GM12891 (cell line): Measurements from ENCODE around the gene SLC25A39.

ENCODE experiments used
- POLR2A ChIP-seq: IDR thresholded peaks from 2 replicates; pipeline ENCODE4 v1.6.1; 2011; ENCODE audit warnings: low read depth, low read length, control low read depth
- TAF1 ChIP-seq: IDR thresholded peaks from 2 replicates; pipeline ENCODE4 v1.6.1; 2011; ENCODE audit warnings: low read depth, low read length, control low read depth

- TF ChIP-seq POLR2A (no peak), TAF1 (no peak)
Observed at GRCh38 chr17:44359006-44359405, 34.4 kb upstream of the SLC25A39 start.
